Rectal smooth muscle tissue (tissue), 1 donor: ENCODE measurements around the gene OXER1.
"Not testable (repeated sequence)": the region's sequence is repeated elsewhere in the genome, so short reads cannot be mapped to it uniquely, and the experiment has no call there.

ENCODE experiments used
- H3K27ac ChIP-seq: one replicate; pipeline ENCODE4 v1.7.0; 2013; ENCODE audit warnings: low read depth, low read length, inconsistent platforms
- H3K27me3 ChIP-seq: one replicate; pipeline ENCODE4 v1.7.0; 2013; ENCODE audit warnings: low read length; ENCODE audit not compliant: control insufficient read depth, insufficient read depth
- H3K36me3 ChIP-seq: one replicate; pipeline ENCODE4 v1.7.0; 2013; ENCODE audit warnings: low read length; ENCODE audit not compliant: control insufficient read depth, insufficient read depth
- H3K4me1 ChIP-seq: one replicate; pipeline ENCODE4 v1.7.0; 2013; ENCODE audit warnings: low read length; ENCODE audit not compliant: control insufficient read depth, insufficient read depth
- H3K4me3 ChIP-seq: one replicate; pipeline ENCODE4 v1.7.0; 2013; ENCODE audit warnings: low read length
- H3K9ac ChIP-seq: one replicate; pipeline ENCODE4 v1.7.0; 2013; ENCODE audit warnings: low read length

OXER1 gene

DNA sequence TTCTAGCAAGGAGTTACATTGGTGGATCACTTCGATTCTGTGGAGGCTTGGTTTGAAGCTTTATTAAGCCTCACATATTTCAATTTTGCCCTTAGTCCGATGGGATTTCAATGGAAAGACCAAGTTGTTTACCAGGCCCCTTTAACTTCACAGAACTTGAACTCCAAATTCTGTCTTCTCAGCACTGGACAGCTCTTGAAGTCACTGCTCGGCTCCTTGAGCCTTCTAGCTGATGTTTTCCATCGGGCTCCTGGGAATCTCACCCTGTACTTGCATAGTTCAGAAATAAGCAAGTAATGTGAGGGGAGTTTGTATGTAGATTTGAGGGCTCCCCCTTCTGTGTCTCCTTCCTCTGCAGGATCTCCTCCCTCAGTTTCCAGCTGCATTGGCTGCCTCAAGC, 15.1 kb downstream of the OXER1 start:
- Histone ChIP-seq H3K27ac (no peak overlapping the region), H3K27me3 (no peaks in the 10 kb centered on the region), H3K9ac (no peak overlapping the region), H3K4me1 (peaks cover 8% of the 10 kb centered on the region), H3K4me3 (no peak overlapping the region), H3K36me3 (no peaks in the 10 kb centered on the region)

GRCh38 chr2:42747422-42747821, 16.5 kb downstream of the OXER1 start:
- H3K27me3 ChIP-seq = no peaks in the 10 kb centered on the region
- no peak overlapping the region for H3K27ac ChIP-seq
- H3K36me3 ChIP-seq = peaks cover 2% of the 10 kb centered on the region
- H3K4me3 ChIP-seq = no peak overlapping the region
- H3K4me1 ChIP-seq = peaks cover 8% of the 10 kb centered on the region
- no peak overlapping the region for H3K9ac ChIP-seq

DNA sequence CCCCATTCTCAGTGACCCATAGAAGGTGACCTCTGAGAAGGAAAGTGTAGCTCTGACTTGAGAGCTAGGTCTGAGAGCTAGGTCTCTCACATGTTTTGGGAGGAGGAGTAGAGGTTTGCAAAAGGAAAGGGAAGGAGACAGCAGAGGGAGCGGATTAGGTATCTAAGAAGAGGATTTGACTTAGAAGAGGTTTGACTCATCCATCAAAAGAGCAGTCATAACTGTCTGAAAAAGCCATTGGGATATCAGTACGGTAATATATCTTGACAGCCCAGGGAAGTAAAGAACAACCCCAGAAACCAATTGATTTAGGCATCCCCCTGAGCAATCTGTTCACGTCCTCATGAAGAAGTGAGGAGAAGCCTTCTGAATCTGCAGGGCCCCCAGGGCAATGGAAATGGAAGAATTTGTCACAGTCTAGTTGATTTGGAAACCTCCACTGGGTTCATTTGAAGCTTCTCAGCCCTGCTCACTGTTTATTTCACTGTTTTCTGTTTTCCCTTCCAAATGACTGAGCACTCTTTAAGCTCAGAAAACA, 19.3 kb downstream of the OXER1 start:
- H3K36me3 ChIP-seq = peaks cover 2% of the 10 kb centered on the region
- no peak overlapping the region for H3K9ac ChIP-seq
- H3K4me1 ChIP-seq = no peaks in the 10 kb centered on the region
- H3K27me3 ChIP-seq = no peaks in the 10 kb centered on the region
- H3K4me3 ChIP-seq = no peak overlapping the region
- H3K27ac ChIP-seq = no peak overlapping the region

GRCh38 chr2:42743659-42743990, 20.3 kb downstream of the OXER1 start:
- H3K27me3 ChIP-seq = no peaks in the 10 kb centered on the region

GRCh38 chr2:42742740-42743658, 20.9 kb downstream of the OXER1 start:
- H3K4me1 ChIP-seq = no peaks in the 10 kb centered on the region
- H3K4me3 ChIP-seq = no peak overlapping the region
- no peak overlapping the region for H3K27ac ChIP-seq
- peaks cover 2% of the 10 kb centered on the region for H3K36me3 ChIP-seq
- no peaks in the 10 kb centered on the region for H3K27me3 ChIP-seq
- no peak overlapping the region for H3K9ac ChIP-seq

More at GRCh38 chr2:42743659-42743990, 20.3 kb downstream of the OXER1 start:
- Histone ChIP-seq H3K36me3 (peaks cover 2% of the 10 kb centered on the region), H3K4me3 (no peak overlapping the region), H3K4me1 (no peaks in the 10 kb centered on the region), H3K27ac (no peak overlapping the region), H3K9ac (no peak overlapping the region)

DNA sequence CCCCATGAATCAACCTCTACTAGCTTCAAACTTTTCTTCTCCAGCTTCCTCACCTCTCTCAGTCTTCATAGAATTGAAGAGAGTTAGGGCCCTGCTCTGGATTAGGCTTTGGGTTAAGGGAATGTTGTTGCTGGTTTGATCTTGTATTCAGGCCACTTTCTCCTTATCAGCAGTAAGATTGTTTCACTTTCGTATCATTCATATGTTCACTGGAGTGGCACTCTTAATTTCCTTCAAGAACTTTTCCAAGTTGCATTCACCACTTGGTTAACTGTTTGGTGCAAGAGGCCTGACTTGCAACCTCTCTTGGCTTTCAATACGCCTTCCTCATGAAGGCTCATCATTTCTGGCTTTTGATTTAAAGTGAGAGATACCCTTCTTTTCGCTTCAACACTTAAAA, 22.8 kb downstream of the OXER1 start:
- Histone ChIP-seq H3K27me3 (no peaks in the 10 kb centered on the region), H3K27ac (no peak overlapping the region), H3K4me3 (no peak overlapping the region), H3K36me3 (peaks cover 2% of the 10 kb centered on the region), H3K9ac (no peak overlapping the region), H3K4me1 (no peaks in the 10 kb centered on the region)

GRCh38 chr2:42736598-42737322, 27.2 kb downstream of the OXER1 start:
- no peaks in the 10 kb centered on the region for H3K36me3 ChIP-seq
- H3K27me3 ChIP-seq = no peaks in the 10 kb centered on the region
- H3K27ac ChIP-seq = no peak overlapping the region
- no peak overlapping the region for H3K9ac ChIP-seq
- no peaks in the 10 kb centered on the region for H3K4me1 ChIP-seq
- H3K4me3 ChIP-seq = no peak overlapping the region

- Histone ChIP-seq H3K27me3 (no peaks in the 10 kb centered on the region), H3K9ac (no peak overlapping the region), H3K4me3 (no peak overlapping the region), H3K4me1 (no peaks in the 10 kb centered on the region), H3K27ac (no peak overlapping the region), H3K36me3 (no peaks in the 10 kb centered on the region)
Observed at GRCh38 chr2:42733852-42734251, 30.1 kb downstream of the OXER1 start.

DNA sequence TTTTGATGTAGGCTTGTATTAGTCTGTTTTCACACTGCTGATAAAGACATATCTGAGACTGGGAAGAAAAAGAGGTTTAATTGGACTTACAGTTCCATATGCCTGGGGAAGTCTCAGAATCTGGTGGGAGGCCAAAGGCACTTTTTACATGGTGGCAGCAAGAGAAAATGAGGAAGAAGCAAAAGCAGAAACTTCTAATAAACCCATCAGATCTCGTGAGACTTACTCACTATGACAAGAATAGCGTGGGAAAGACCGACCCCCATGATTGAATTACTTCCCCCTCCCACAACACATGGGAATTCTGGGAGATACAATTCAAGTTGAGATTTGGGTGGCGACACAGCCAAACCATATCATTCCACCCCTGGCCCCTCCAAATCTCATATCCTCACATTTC, 32.6 kb downstream of the OXER1 start:
- H3K9ac ChIP-seq, H3K4me1 ChIP-seq, H3K36me3 ChIP-seq, H3K27ac ChIP-seq, H3K27me3 ChIP-seq, H3K4me3 ChIP-seq: not testable (repeated sequence)

DNA sequence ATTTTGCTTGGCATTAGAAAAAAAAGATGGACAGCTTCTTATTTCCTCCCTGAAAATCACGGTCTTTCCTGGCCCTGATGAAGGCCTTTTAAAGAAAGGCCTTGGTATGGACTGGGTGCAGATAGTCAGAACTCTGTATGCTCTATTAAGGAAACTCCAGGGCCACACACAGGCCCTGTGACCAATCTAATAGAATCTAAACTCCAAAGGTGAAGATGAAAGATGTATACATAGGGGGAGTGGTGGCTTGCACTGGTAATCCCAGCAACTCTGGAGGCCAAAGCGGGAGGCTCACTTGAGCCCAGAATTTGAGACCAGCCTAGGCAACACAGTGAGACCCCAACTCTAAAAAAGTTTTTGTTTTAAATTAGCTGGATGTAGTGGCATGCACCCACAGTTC, 37.3 kb downstream of the OXER1 start:
- peaks cover 2% of the 10 kb centered on the region for H3K4me1 ChIP-seq
- H3K27me3 ChIP-seq = no peaks in the 10 kb centered on the region
- H3K4me3 ChIP-seq = no peak overlapping the region
- H3K27ac ChIP-seq = no peak overlapping the region
- peaks cover 3% of the 10 kb centered on the region for H3K36me3 ChIP-seq
- H3K9ac ChIP-seq = no peak overlapping the region

DNA sequence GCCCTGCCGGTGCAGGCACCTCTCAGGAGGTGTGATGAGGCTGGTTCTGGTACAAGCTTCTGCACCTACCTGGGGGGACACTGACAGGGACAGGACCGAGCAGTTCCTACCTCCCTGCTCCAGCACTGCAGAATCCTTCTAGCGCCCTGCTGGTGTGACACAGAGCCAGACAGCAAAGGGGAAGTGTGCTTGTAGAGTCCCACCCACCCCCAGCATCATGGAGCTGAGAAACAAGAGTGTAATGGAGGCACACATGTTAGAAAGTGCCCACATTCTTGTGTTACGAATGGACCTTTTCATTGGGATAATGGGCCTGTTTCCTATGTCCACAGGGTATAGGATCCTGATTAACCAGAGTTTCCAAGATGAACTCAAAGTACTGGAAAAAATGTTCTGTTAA, 38.3 kb downstream of the OXER1 start:
- H3K4me1 ChIP-seq = peaks cover 2% of the 10 kb centered on the region
- no peaks in the 10 kb centered on the region for H3K27me3 ChIP-seq

GRCh38 chr2:42724886-42725285, 39.0 kb downstream of the OXER1 start:
- H3K27ac ChIP-seq = no peak overlapping the region
- H3K4me1 ChIP-seq = peaks cover 2% of the 10 kb centered on the region
- peaks cover 3% of the 10 kb centered on the region for H3K36me3 ChIP-seq
- H3K27me3 ChIP-seq = no peaks in the 10 kb centered on the region
- no peak overlapping the region for H3K9ac ChIP-seq
- H3K4me3 ChIP-seq = no peak overlapping the region

More for the DNA sequence above, 38.3 kb downstream of the OXER1 start:
- Histone ChIP-seq H3K36me3 (peaks cover 3% of the 10 kb centered on the region), H3K9ac (no peak overlapping the region), H3K4me3 (no peak overlapping the region), H3K27ac (no peak overlapping the region)
